KMS-11 (cell line): Measurements from ENCODE around the gene ADRB1.

Source experiments
- H2AFZ ChIP-seq: fragments of 200-600 bp; sonication (generic); 2 replicates; pipeline ENCODE4 v1.6.1; 2016; ENCODE audit warnings: antibody characterized with exemption, mixed run types, low read depth
- H3K27ac ChIP-seq: fragments of 200-600 bp; sonication (generic); 2 replicates; pipeline ENCODE4 v1.6.1; 2016; ENCODE audit warnings: mild to moderate bottlenecking, mixed run types
- H3K27me3 ChIP-seq: fragments of 200-600 bp; sonication (generic); 2 replicates; pipeline ENCODE4 v1.6.1; 2017; ENCODE audit warnings: mild to moderate bottlenecking, low read depth, mixed run types, moderate library complexity; ENCODE audit not compliant: insufficient read depth
- H3K36me3 ChIP-seq: fragments of 200-600 bp; sonication (generic); 2 replicates; pipeline ENCODE4 v1.6.1; 2017; ENCODE audit warnings: mild to moderate bottlenecking, mixed run types; ENCODE audit not compliant: insufficient read depth
- H3K4me1 ChIP-seq: fragments of 200-600 bp; sonication (generic); 2 replicates; pipeline ENCODE4 v1.6.1; 2016; ENCODE audit warnings: mild to moderate bottlenecking, low read depth, mixed run types; ENCODE audit not compliant: poor library complexity, severe bottlenecking
- H3K4me2 ChIP-seq: fragments of 200-600 bp; sonication (generic); 2 replicates; pipeline ENCODE4 v1.7.0; 2016; ENCODE audit warnings: mild to moderate bottlenecking, mixed run types
- H3K4me3 ChIP-seq: fragments of 200-600 bp; sonication (generic); IDR thresholded peaks from 2 replicates; pipeline ENCODE4 v1.6.1; 2017; ENCODE audit warnings: low read depth, low read length, mixed read lengths; ENCODE audit not compliant: insufficient read depth
- H3K79me2 ChIP-seq: fragments of 200-600 bp; sonication (generic); 2 replicates; pipeline ENCODE4 v1.6.1; 2016; ENCODE audit warnings: low read depth, mixed run types; ENCODE audit not compliant: insufficient read depth
- H3K9ac ChIP-seq: fragments of 200-600 bp; sonication (generic); 2 replicates; pipeline ENCODE4 v1.6.1; 2016; ENCODE audit warnings: mild to moderate bottlenecking, mixed run types
- H4K20me1 ChIP-seq: fragments of 200-600 bp; sonication (generic); 2 replicates; pipeline ENCODE4 v1.6.1; 2016; ENCODE audit warnings: mild to moderate bottlenecking, mixed run types; ENCODE audit not compliant: insufficient read depth
- CTCF ChIP-seq: fragments of 200-600 bp; sonication (generic); conservative IDR thresholded peaks from 2 replicates; pipeline ENCODE4 v1.6.1; 2017; ENCODE audit warnings: low read depth, mild to moderate bottlenecking, antibody characterized with exemption, low read length, moderate library complexity, mixed read lengths

ADRB1 gene

GRCh38 chr10:114019226-114019625 is 24.4 kb upstream of the ADRB1 start:
- no peak for TF ChIP-seq CTCF
- Histone ChIP-seq H3K27me3 (no peaks in the 10 kb centered on the region), H3K9ac (no peak overlapping the region), H3K4me2 (no peak overlapping the region), H3K27ac (no peak overlapping the region), H3K36me3 (no peaks in the 10 kb centered on the region), H3K79me2 (no peaks in the 10 kb centered on the region), H4K20me1 (no peaks in the 10 kb centered on the region), H3K4me1 (no peaks in the 10 kb centered on the region), H2AFZ (no peak overlapping the region), H3K4me3 (no peak overlapping the region)

DNA sequence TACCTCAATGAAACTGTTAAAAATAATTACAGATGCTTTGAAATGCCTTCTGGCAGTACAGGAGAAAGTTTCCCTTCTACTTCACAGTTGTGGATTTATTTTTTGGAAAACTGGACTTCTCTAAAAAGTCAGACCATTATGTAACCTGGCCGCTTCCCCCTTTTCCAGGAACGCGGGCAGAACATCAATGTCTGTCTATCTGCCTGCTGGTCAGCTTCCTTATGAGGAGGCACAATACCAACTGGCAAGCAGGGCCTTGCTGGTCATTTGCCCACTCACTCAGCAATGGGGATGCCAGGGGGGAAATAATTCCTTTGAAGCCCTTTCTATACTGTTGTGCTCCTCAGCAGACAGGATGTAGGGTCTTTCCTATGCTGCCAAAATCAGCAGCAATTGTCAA is 22.5 kb upstream of the ADRB1 start:
- no peak for TF ChIP-seq CTCF
- H3K9ac ChIP-seq, result no peak overlapping the region
- no peaks in the 10 kb centered on the region for H4K20me1 ChIP-seq

GRCh38 chr10:114021717-114022680 is 21.7 kb upstream of the ADRB1 start:
- no peak overlapping the region for H3K4me3 ChIP-seq
- no peaks in the 10 kb centered on the region for H3K27me3 ChIP-seq
- H3K36me3 ChIP-seq, result no peaks in the 10 kb centered on the region
- peaks cover 10% of the 10 kb centered on the region for H3K4me1 ChIP-seq
- H4K20me1 ChIP-seq, result no peaks in the 10 kb centered on the region
- no peak for TF ChIP-seq CTCF
- H3K9ac ChIP-seq, result no peak overlapping the region
- H2AFZ ChIP-seq, result no peak overlapping the region
- H3K79me2 ChIP-seq, result no peaks in the 10 kb centered on the region
- no peak overlapping the region for H3K27ac ChIP-seq
- H3K4me2 ChIP-seq, result no peak overlapping the region

More for the DNA sequence above, 22.5 kb upstream of the ADRB1 start:
- Histone ChIP-seq H3K4me1 (peaks cover 10% of the 10 kb centered on the region), H3K4me3 (no peak overlapping the region), H3K27me3 (no peaks in the 10 kb centered on the region), H3K4me2 (no peak overlapping the region), H3K27ac (no peak overlapping the region), H3K36me3 (no peaks in the 10 kb centered on the region), H3K79me2 (no peaks in the 10 kb centered on the region), H2AFZ (no peak overlapping the region)

DNA sequence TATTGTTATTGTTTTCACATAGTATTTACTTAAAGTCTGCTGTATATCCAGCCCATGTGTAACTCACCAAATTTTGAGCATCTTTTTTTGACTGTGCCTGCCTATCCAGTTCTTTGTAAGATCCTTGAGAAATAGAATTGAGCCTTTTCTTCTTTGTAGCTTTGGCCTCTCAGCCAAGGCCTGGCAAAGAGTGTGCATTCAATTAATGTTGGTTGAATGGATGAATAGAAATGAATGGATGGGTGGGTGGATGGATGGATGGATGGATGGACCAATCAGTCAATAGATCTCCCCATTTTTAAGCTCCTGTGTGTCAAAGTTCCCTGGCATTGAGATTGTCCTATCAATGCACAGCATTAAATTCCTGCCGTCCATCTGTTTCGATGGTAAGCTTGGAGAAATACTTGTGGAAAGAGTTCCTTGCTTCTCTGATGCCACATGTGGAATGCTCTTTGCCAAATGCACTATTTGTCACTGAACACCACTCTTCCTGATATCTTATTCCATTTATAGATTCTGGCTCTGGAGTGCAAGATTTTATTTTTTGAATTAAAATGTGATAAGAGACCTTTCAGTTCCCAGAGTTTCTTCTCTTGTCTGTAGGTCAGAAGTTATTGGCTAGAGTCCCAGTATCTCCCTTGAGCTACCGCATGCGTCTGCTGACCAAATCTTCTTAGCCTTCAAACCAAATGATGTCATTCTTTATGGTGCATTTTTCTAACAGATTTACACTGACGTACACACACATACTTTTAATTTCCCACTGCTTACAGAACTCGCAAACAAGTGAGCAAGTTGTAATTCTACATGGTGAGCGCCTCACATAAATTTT is 20.7 kb upstream of the ADRB1 start:
- Histone ChIP-seq H3K4me3 (no peak overlapping the region), H3K27me3 (no peaks in the 10 kb centered on the region), H3K27ac (no peak overlapping the region), H3K79me2 (no peaks in the 10 kb centered on the region), H3K4me1 (peaks cover 10% of the 10 kb centered on the region), H3K9ac (no peak overlapping the region), H4K20me1 (no peaks in the 10 kb centered on the region), H2AFZ (no peak overlapping the region), H3K36me3 (no peaks in the 10 kb centered on the region), H3K4me2 (no peak overlapping the region)
- TF ChIP-seq CTCF, result no peak
